Uterus (tissue), 2 donors: ENCODE results near the gene CD8B2.

Experiments used
- CTCF ChIP-seq, 4 experiments: fragments of 200-600 bp in 2 of 4; fragments of 450-650 bp in 2 of 4; sonication (generic) in 2 of 4; IDR thresholded peaks; one replicate each; pipeline ENCODE4 v1.5.1; 2016 to 2019; ENCODE audit warnings: antibody characterized with exemption in 4 of 4, mild to moderate bottlenecking in 2 of 4, moderate library complexity in 1 of 4
- POLR2A ChIP-seq, 2 donors: fragments of 450-650 bp; IDR thresholded peaks; one replicate each; pipeline ENCODE4 v1.6.1; 2016; ENCODE audit warnings: antibody characterized with exemption in 2 of 2, mild to moderate bottlenecking in 1 of 2, moderate library complexity in 1 of 2

DNA sequence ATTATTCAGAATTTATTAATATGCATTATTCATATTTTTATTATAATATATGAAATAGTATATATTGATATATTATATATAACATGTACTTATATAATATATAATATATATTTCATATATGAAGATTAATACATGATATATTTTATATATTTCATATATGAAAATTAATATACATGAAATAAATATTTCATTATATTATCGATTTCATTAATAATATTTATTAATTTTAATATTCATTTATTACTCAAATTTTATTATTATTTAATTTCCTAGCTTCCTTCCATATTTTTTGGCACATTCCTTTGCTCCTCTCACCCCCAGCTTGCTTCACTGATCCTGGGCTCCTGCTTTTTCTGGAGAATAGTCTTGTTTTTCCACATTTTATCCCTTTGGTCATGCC lies 29.7 kb downstream of the CD8B2 start:
- TF ChIP-seq CTCF (IDR thresholded peaks at IDR 0.05) (no peak), POLR2A (IDR thresholded peaks at IDR 0.05) (no peak)
